H1 (cell line): Measurements from ENCODE around the gene RASD2. TPM values are rescaled to one million over a fixed set of nuclear protein-coding genes. Genes with fewer than 3 reads are reported as not detected.

Source experiments
- EZH2 ChIP-seq: fragments of 200-600 bp; sonication (generic); IDR thresholded peaks from 2 replicates; pipeline ENCODE4 v1.7.1; 2012; ENCODE audit warnings: low read depth, mild to moderate bottlenecking, moderate library complexity, low read length, inconsistent platforms; ENCODE audit not compliant: severe bottlenecking
- polyA plus RNA-seq, 7 experiments: library from polyadenylated mRNA; depleted of rRNA in 3 of 7; stranded (reverse) in 5 of 7; unstranded in 2 of 7; fragments of >200 nt in 5 of 7; fragments of 200-250 nt in 2 of 7; gene quantifications; 1 replicate in 5 of 7; 2 replicates in 1 of 7; 4 replicates in 1 of 7; pipeline versions ENCODE4 v1.2.1 to v1.2.3, GENCODE V29; 2011 to 2013; ENCODE audit warnings: missing spikeins in 2 of 7, mixed read lengths in 2 of 7
- total RNA-seq: library from RNA; stranded (reverse); fragmentation: NEBNext Ultra II Directional; extraction: Animal tissue kit (Norgen Biotek cat#: 25700); gene quantifications from 2 replicates; pipeline ENCODE4 v1.2.1, GENCODE V29; 2021

RASD2 gene
- total and polyA plus RNA-seq, 2 of the 8 experiments (the other 6 are each of a cell fraction or from before 2014, with no cell fraction given), result 1.9 to 5.1 TPM

GRCh38 chr22:35551549-35552177 is 11.0 kb downstream of the RASD2 start (continued):
- no peak for TF ChIP-seq EZH2
